ENCODE data around the gene TIMM10B.

TIMM10B gene

DNA sequence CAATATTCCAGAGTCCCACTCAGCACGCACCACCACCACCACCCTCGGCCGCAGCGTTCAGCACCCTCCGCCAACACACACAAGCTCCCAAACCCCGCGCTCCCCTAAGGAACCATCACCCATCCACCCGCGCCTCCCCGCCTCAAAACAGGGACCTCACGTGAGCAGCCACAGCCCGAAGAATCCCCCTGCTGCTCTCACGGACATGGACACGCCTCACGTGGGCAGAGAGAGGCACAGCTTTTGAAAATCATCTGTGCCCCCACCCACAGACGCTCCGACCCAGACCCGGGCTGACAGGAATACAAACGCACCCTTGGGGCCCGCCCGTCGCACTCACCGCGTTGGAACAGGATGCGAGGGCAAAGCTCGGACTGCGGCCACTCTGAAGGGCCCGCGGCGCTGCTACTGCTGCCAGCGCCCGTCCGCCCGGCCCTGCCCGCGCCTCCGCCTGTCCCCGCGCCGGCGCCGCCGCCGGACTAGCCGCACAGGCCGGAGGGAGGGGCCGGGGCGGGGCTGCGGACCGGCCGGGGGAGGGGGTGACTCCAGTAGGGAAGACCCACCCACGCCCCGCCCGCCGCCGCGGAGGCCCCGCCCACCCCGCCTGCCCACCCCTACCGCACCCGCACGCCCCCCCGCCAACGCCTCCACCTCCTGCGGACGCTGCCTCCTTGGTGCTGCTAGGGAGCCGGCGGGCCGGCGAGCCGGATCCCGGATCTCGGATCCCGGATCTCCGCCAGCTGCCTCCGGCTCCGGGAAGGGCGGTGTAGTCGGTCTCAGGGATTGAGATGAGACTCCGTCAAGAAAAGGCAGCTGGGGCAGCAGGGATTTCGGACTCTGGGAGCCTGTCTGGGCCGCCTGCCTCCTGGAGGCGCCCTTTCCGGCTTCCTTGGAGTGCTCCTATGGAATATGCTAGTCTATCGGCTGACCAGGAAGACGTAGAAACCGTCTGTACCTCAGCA, 7.6 kb upstream of the TIMM10B start, which contains the start of gene TRIM3:
Gene TRIM3, minus strand, starts transcription at position 491 of the 962 bp plus-strand sequence. CDS start 8,246 bp downstream, outside the sequence.
- DNase-seq, result peak; percentile 95

DNA sequence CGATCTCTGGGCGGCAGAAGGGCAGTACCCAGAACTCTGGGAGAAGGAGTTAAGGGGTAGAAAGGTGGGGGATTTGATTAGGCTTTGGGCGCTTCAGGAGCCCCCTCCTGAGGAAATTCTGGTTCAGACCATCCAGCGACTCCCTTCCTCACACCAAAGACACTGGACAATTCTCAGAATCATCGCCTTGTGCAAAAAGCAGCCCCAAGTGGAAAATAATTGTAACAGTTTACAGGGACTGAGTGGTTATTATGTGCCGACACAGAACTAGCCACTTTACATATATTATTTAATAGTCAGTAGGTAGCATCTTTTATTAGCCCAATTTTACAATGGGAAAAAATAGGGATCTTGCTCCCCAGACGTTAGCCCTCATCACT, 6.9 kb upstream of the TIMM10B start:
- DNase-seq, result no peak

DNA sequence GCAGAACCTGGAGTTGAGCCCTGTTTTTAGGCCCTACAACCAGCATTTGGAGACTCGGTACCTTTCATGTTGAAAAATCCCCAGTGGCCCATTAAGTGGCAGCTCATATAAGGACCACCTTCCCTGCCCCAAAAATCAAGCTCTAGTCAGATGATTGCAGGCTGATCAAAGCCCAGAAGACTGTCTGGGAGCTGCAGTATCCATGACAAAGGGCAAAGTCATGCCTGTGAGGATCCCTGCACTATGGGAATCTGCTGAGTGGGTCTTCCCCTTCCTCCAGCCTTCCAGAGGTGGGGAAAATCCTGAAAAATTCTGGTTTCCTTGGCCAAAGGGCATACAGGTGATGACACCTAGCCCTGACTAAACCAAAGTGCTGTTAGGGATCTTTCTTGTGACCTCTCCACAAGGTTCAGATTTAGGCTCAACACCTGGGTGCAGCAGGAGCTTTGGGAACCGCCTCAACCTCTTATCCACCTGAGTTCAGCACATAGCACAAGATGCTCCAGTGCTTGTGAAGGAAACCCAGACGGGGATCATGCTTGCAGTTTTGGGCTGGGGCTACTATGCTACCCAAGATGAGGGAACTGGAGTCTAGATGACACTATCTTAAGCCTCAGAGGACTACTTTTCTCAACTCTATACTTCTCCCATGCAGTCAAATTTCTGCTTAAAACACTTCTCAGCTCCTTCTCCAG, 6.3 kb upstream of the TIMM10B start:
- no peak for DNase-seq

DNA sequence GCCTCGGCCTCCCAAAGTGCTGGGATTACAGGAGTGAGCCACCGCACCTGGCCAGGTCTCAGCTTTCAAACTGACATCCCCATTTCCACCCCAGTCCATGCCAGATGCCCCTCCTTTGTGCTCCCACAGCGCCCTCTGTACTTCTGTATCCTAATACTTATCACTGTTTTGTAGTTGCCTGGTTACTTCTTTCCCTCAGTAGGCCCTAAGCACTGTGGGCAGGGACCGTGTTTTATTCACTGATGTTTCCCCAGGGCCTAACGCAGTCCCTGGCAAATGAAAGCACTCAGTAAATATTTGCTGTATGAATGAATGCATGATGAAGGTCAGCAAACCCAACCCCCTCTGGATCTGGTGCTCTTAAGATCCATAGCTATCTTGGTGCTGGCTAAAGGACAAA, 5.4 kb upstream of the TIMM10B start:
- DNase-seq, result no peak

DNA sequence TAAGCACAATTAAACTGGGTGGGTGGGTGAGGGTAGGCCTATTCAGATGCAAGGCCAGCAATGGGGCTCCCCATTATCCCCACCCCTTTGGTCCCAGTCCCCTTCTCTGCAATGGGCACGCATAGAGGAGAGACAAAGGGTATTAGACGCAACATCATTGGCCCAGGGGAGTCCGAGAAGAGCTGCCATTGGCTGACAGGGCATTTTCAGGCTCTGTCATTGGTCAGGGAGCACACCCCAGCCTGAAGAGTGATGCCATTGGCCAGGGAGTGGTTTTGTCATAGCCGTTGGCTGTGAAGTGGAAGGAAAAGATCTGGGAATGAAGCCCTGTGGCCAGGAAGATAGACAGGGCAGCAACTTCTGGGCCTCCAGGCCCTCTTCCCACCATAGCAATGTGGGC, 4.7 kb upstream of the TIMM10B start:
- DNase-seq, result no peak

DNA sequence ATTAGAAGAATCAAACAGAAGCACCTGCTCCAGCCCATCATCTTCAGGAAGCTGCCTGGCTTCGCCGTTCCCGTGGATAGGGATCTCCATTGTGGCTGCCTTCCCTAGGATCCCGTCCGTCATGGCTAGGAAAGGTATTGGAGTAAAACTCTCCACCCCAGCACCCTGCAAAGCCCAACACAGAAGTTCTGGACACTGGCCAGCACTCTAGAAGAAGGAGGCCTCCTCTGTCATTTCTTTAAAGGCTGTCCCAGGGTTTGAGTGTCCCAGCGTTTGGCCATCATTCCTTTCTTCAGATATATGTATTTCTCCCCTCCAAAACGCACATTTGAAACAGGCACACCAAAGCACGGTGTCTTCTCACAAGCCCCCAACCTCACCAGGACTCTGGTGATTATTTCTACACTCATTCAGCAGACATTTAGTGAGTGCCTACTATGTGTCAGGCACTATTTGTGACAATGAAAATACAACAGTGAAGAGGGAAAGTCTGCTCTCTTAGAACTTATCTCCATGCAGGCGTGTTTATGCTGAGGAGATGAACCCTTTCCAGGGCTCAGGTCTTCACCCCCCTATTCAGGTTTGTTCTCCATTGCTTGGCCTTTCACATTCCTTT, 894 bp upstream of the TIMM10B start:
- no peak for DNase-seq

DNA sequence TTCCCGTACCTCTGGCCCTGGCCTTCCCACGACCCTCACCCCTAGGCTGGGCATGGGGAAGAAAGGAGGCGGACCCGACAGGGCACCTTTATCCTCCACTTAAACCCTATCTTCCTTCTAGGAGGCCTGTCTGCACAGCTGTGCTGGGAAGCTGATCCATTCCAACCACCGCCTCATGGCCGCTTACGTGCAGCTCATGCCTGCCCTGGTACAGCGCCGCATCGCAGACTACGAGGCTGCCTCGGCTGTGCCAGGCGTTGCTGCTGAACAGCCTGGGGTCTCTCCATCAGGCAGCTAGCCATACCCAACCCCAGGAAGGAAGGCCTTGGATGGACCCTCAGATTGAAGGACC, 599 bp downstream of the TIMM10B start:
- DNase-seq, result no peak

DNA sequence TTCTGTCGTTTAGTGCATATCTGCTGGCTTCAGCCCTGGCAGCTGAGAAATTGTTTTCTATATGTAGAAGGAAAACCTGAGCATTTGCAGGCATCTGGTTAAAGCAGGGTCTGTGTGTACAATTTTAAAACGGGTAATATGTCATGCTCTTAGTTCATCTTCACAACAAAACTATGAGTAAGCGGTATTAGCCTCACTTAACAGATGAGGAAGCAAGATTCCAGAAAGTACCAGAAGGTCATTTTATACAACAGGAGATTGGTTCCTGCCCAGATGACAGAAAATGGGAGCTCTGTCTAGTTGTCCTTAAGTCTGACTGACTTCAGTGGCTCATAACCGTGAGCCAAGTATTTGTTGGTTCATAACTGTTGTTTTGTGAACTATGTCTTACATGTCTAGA, 1.1 kb downstream of the TIMM10B start:
- DNase-seq, result no peak

DNA sequence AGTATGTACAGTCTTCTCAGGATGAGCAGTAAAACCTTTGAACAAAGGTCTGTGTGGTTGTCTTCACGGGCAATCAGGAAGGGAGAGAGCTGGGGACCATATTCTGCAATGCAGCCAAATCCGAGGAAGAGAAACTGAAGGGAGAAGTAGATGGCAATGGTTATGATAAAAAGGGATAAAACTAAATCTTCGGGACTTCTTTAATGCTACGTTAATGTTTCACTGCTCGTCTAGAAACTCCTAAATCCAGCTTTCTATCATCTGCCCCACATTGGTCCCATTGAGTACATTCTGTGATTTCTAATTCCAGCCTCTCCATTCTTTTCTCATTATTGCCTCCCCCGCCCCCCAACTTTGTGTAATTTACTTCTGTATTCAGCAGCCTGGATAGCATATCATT, 1.7 kb downstream of the TIMM10B start:
- no peak for DNase-seq

DNA sequence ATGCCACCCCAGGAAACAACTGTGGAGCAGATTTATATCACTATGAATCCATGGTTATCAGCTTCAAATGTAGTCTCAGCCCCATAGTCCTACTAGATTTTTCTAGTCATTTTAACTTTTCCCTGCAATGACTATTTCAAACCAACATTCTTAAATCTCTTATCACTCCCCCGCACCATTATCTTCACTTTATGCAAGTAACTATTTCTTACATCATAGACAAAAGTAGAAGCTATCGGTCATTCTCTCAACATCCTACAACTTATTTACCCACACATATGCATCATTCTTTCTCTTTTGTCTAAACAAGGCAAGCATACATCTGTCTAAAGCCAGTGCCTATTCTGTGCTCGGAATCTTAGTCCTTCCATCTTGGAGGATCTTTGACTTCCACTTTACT, 4.4 kb downstream of the TIMM10B start:
- DNase-seq, result no peak

DNA sequence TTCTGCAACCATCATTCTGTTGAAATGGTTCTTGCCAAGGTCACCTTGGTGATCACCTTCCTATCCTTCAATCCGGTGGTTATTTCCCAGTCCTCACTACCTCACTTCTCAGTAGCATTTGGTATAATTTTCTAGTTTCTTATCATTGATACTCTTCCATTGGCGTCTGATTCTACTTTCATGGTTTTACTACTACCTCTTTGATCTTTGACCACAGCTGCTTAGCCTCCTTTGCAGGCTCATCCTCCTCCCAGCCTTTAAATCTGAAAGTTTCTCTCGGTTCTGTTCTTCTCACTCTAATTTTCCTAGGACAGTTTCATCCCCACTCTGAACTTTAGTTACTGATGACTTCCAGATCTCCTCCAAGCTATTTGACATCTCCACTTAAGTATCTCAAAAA, 5.0 kb downstream of the TIMM10B start:
- no peak for DNase-seq

DNA sequence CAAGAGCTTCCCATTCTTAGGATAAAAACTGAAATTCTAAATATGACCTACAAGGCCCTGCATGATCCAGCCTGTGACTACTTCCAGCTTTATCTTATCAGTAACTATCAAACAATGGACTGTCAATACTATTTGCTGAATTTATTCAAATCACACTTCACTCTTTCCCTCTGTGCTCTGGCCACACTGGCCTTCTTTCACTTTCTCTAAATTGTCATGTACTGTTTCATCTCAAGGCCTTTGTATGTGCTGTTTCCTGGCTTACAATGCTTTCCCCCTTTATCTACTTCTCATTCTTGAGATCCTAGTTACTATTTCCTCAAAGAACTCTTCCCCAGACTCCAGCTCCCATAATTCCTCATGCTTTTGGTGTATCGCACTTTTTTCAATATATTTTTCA, 5.6 kb downstream of the TIMM10B start:
- DNase-seq, result no peak

DNA sequence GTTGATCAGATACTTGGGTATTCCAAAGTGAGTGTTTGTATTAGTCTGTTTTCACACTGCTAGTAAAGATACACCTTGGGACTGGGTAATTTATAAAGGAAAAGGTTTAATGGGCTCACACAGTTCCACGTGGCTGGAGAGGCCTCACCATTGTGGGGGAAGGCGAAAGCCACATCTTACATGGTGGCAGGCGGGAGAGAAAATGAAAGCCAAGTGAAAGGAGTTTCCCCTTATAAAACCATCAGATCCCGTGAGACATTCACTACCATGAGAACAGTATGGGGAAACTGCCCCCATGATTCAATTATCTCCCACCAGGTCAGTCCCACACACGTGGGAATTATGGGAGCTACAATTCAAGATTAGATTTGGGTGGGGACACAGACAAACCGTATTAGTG, 7.0 kb downstream of the TIMM10B start:
- DNase-seq, result no peak

DNA sequence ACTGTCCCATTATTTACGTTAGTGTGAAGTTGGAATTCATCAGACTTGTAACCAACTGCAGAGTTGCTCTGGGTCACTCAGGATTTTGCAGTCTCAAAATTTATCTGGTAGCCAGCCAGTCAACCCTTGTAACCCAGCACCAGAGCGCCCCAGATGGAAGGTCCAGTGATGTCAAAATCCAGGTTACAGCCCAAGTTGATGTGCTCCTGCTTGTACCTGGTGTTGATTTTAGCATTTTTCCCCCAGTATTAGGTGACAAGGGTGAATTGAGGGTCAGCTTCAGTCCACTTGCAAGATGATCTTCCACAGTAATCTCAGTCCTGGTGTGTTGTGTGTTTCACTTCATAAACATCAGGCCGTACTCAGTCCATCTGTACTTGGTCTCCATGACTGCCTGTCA, 7.5 kb downstream of the TIMM10B start:
- DNase-seq, result no peak

DNA sequence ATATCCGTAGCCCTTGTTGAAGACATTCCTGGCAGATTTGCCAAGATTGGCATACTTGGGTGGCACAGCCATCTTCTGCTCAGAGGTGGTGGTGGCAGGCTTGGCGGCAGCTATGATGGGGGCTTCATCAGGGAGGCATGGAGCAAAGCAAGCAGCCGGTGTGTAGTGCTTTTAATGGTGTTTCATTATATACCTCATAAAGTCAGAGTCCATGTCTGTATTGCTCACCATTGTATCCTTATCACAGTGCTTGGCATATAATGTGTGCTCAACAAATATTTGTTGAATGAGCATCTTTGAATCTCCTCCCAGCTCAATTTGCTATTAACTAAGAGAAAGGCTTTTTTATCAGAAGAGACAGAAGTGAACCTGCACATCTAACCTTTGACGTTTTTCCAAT, 8.0 kb downstream of the TIMM10B start:
- no peak for DNase-seq

DNA sequence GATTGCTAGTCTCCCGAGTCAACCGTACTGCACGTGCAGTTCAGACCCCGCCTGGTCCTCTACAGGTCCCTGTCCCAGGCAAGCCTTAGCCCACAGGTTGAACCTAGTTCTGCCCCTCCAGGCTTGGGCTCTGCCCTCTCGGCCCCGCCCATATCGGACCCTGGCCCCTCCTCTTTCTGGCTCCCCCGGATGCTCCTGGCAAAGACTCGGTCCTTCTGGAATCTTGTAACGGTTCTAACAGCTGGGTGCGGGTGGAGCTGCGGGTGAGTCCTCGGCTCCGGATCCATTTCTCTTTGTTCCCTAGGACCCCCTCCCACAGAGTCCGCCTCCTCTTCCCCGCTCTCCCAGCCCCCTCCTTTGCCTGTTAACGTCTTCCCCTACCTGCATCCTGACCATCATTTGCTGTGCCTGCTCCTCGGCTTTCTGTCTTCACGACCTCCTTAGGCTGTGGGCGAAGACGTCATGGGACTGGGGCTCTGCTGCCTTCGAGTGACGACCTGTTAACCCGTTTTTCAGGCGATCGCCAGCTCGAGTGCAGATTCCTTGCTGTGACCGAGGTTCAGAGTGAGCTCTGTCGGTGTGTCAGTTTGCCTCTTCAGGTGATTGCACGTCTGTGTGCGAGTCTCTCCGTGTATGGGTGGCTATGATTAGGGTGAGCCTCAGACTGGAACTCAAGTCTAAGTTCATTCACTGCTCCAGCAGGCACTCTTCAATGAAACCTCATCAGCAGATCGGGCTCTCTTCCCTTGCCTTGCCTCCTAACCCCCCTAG, 16.0 kb downstream of the TIMM10B start, which contains the start of gene DNHD1:
Gene DNHD1, plus strand, starts transcription at position 212 of the 771 bp plus-strand sequence. CDS start 936 bp downstream, outside the sequence.
- no peak for DNase-seq

DNA sequence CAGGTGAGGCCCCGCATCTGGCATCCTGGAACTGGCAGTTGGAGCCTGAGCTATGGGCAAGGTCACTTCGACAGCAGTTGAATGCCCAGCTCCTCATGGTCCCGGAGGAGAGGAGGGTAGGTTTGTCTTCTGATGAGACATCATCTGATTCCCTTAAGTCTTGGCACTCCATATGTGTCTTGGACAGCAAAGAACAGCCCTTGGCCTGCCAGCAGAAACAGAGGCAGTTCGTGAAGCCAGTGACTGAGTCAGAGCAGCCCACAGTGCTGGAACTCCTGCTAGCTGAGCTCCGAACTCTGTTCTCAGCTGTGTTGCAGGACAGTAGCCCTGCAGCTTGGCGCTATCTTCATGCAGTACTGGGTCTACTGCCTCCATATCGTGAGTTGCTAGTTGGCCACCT, 16.8 kb downstream of the TIMM10B start:
- DNase-seq, result no peak

DNA sequence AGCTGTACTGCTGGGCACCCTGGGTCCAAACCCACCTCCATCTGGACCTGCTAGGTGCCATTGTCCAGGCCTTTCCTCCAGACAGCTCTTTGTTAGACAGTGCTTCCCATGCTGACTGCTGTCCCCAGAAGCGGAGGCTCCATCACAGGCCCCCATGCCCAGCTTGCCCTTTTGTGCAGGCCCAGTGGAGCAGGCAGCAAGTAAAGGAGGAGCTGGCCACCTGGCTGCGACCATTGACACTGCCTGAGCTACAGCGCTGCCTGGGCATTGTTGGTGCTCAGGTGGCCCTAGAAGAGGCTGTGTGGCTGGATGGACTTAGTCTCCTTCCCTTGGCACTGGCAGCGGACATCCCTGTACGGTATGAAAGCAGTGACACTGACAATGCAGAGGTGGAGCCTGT, 17.2 kb downstream of the TIMM10B start:
- DNase-seq, result no peak

DNA sequence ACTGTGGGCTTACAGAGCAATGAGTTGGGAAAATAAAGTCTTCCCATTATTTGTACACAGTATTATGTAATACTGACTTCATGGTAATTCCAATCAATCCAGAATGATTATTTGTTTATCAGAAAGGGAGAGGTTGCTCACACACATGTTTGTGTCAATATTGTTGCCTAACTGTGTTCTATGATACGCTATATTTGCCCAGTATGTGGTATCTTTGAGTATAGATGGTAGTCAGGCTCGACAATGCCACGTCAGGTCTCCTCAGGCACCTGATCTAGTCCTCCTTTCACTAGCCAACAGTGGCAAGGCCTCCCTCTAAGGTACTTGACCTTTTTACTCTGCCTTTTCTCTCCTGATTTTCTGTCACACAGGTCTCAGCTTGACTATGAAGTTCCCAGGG, 21.1 kb downstream of the TIMM10B start:
- DNase-seq, result no peak

DNA sequence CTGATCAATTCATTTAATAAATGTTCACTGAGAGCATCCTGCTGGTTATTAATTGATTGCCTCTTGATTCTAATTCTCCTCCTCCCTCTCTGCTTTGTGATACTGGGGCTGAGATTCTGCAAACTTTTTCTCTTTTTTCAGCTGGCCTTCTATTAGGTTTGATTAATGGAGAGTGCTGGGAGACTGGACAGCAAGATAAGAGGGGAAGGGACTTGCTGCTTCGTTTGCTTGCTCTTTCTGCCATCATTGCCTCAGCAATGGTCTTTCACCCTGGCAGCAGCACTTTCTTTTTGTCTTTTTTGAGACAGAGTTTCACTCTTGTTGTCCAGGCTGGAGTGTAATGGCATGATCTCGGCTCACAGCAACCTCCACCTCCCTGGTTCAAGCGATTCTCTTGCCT, 22.9 kb downstream of the TIMM10B start:
- DNase-seq, result no peak

DNA sequence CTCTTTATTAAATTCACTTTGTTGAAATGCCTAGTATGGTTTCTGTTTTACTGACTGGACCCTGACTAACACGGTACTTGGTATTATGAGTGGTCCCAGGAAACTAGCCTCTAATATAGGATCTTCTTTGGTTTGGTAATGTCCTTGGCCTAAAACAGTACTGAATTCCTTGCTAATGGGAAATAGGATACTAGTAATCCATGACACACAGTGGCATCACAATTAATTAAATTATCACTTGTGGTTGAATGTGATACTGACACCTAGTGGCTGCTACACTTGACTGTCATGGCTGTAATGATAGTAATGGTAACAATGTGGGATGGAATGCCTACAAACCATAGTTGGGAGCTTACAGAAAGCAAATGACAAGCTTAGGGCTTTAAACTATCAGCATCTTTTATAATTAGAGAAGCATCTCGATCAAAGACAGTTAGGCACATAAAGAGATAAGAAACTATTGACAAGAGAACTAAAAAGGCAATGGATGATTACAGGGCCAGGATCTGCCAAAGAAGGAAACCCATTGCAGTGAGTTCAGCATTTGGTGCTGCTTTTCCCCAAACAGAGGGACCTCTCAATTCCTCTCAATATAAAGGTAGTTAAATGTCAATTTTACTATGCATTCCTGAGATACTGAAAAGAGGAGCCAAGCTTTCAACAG, 24.4 kb downstream of the TIMM10B start:
- DNase-seq, result peak; percentile 27

DNA sequence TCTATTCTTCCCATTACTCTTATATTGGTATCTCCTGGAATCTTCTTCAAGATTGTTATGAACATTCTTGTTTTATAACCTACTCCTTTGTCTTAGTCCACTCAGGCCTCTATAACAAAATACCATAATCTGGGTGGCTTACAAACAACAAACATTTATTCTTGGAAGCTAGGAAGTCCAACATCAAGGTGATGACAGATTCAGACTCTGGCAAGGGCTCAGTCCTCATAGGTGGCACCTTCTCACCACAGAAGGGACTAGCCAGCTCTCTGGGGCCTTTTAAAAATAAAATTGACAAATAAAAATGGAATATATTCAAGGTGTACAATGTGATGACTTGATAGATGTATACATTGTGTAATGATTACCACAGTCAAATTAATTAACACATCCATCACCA, 35.6 kb downstream of the TIMM10B start:
- no peak for DNase-seq
